Measurements from ENCODE around the gene KCNT1.

Gene KCNT1

DNA sequence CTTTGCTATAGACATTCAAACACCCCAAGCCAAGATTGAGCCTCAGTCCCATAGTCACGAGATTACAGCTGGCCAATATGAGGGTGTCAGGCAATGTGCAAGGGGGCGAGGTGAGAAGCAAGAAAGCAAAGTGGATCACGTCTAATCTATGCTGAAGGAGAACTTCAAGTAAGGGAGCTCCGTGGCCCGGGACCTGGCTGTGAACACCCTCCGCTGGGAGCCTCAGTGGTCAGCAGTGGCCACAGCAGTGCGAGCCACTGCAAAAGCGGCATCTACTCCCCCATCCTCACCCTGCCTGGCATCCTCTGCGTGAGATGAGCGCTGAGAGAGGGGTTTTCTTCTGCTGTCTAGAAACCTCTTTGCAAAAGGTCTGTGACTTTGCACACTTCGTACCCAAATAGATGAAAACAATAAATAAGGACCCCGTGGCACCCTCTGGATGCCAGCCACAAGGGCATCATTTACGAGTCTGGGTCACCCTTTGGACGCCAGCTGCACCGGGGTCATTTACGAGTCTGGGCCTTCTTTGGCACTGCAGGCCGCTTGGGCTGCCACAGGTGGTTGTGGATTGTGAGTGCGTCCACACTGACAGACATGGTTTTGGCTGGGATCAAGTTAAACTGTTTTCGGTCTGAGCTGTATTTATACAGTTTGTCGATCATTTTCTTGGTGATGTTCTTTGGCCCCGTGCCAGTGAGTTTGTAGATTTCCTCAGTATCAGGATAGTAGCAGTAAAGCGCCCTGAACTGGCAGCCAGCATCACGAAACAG lies 109.0 kb downstream of the KCNT1 start:
- in situ Hi-C loops (cut with HindIII; ENCODE audit: low sequenced_read_pairs) = no loop called here
- H3K4me3 ChIP-seq (ENCODE audit: low read depth, low read length) = no peak overlapping the region
- DNase-seq (ENCODE audit: low read depth) = no peak
- TF ChIP-seq, protein P1, sequence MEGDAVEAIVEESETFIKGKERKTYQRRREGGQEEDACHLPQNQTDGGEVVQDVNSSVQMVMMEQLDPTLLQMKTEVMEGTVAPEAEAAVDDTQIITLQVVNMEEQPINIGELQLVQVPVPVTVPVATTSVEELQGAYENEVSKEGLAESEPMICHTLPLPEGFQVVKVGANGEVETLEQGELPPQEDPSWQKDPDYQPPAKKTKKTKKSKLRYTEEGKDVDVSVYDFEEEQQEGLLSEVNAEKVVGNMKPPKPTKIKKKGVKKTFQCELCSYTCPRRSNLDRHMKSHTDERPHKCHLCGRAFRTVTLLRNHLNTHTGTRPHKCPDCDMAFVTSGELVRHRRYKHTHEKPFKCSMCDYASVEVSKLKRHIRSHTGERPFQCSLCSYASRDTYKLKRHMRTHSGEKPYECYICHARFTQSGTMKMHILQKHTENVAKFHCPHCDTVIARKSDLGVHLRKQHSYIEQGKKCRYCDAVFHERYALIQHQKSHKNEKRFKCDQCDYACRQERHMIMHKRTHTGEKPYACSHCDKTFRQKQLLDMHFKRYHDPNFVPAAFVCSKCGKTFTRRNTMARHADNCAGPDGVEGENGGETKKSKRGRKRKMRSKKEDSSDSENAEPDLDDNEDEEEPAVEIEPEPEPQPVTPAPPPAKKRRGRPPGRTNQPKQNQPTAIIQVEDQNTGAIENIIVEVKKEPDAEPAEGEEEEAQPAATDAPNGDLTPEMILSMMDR (IDR thresholded peaks at IDR 0.05; ENCODE audit: low read depth, low read length, missing control alignments) = no peak

DNA sequence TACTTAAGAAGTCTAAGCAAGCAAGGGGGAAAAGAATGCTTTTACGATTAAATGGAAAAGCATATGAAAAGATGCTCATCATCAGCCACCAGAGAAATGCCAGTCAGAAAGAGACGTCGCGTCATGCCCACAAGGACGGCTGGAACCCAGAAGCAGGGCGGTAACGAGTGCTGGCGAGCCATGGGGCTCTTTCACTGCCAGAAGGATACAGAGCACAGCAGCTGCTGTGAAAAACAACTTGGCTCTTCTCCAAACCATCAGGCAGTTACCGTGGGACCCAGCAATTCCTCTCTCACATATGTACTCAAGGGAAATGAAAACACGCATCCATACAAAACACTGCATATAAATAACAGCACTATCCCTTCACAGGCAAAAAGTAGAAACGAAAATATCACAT lies 109.8 kb downstream of the KCNT1 start:
- in situ Hi-C loops (cut with HindIII; ENCODE audit: low sequenced_read_pairs) = no loop called here
- no peak overlapping the region for H3K4me3 ChIP-seq (ENCODE audit: low read depth, low read length)
- peak; percentile 8 for DNase-seq (ENCODE audit: low read depth)
- TF ChIP-seq, protein P1 (IDR thresholded peaks at IDR 0.05; ENCODE audit: low read depth, low read length, missing control alignments) = no peak

DNA sequence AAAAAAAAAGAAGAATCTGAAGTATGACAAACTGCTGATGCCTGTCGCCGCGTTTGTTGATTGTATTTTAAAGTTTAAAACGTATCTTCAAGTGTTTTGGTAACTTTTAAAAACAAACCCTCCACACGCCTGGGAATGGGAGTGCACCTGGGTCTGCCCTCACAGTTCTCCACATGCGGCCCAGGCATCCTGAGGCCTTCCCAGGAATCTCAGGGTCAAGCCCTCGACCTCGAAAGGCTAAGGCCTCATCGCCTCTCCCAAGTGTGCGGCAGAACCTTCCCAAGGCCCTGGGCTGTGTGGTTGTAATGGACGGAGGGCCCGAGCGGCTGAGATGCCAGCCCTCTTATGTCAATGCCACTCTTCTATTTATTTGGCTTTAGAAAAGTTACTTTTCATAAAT lies 111.0 kb downstream of the KCNT1 start:
- TF ChIP-seq, protein P1 (IDR thresholded peaks at IDR 0.05; ENCODE audit: low read depth, low read length, missing control alignments) = no peak
- H3K4me3 ChIP-seq (ENCODE audit: low read depth, low read length) = no peak overlapping the region
- DNase-seq (ENCODE audit: low read depth) = no peak
- in situ Hi-C loops (cut with HindIII; ENCODE audit: low sequenced_read_pairs) = no loop called here

DNA sequence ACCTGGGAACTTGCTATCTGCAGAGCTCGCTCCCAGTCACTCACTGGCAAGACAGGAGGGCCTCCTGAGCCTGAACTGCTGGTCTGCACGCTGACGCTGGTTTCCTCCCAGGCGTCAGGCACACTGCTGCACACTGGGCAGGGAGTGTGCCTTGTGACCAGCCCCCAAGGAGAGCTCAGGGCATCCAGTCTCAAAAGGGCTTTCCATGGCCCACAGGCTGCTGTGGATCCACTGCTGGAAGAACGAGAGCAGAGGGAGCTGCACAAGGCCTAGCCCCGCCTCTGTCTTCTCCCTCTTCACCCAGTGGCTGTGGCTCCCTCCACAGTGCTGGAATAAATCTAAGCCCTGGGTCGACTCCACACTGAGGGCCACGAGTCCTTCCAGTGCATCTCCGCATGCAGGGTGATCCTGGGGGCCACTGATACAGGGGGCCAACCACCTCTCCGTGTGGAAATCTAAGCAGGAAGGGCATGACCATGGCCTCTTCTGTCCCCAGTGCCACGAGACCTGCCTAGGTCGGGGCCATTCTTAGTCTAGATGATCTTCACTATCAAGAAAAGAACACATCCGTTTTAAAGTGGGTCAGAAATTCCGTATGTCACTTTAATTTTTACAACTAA lies 111.8 kb downstream of the KCNT1 start:
- H3K4me3 ChIP-seq (ENCODE audit: low read depth, low read length) = no peak overlapping the region
- in situ Hi-C loops (cut with HindIII; ENCODE audit: low sequenced_read_pairs) = no loop called here
- TF ChIP-seq, protein P1 (IDR thresholded peaks at IDR 0.05; ENCODE audit: low read depth, low read length, missing control alignments) = no peak
- no peak for DNase-seq (ENCODE audit: low read depth)

DNA sequence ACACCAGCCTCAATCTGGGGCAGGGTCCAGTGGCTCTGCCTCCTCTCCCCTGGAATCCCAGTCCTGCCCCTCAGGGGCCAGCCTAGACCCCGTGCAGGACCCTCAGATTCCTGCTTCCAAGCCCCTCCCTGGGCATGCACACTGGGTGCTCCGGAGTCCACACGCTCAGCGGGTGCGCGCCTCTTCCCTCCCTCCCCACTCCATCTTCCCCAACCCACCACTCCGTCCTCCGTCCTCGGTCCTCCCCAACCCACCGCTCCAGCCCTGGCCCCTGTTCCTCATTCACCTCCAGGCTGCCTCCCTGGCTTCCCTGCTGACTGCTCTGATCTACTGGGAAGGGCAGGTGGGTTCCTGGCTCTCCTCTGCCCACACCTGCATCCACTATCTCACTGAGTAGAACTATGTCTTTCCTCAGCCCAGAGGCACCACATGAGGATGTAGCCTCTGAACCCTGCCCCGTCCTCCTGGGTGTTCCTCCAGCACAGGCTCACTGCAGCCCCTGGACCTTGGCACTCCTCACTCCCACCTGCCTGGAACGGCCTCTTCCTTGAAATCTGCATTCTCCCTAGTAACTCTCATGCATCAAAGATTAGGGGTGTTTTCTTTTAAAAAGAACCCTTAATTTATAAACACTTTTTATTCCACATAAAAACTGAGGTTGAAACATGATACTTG lies 112.6 kb downstream of the KCNT1 start:
- DNase-seq (ENCODE audit: low read depth) = no peak
- TF ChIP-seq, protein P1 (IDR thresholded peaks at IDR 0.05; ENCODE audit: low read depth, low read length, missing control alignments) = no peak
- no peak overlapping the region for H3K4me3 ChIP-seq (ENCODE audit: low read depth, low read length)
- in situ Hi-C loops (cut with HindIII; ENCODE audit: low sequenced_read_pairs) = no loop called here

- in situ Hi-C loops (cut with HindIII; ENCODE audit: low sequenced_read_pairs) = no loop called here
- H3K4me3 ChIP-seq (ENCODE audit: low read depth, low read length) = no peak overlapping the region
- TF ChIP-seq, protein P1 (IDR thresholded peaks at IDR 0.05; ENCODE audit: low read depth, low read length, missing control alignments) = no peak
- DNase-seq (ENCODE audit: low read depth) = no peak
Observed at GRCh38 chr9:135815413-135815812, 113.4 kb downstream of the KCNT1 start.

Data from astrocyte of the cerebellum (primary cell).